Adrenal gland (tissue), 12 donors: ENCODE results near the gene GALK1. TPM values are rescaled to one million over a fixed set of nuclear protein-coding genes. Genes with fewer than 3 reads are reported as not detected.

Experiments
- DNase-seq, 7 donors: peaks; one replicate each; pipeline ENCODE4 v3.0.0-alpha.2; 2019 to 2020
- H3K27ac ChIP-seq, 5 donors: fragments of 200-600 bp; sonication (generic) in 4 of 5; 1 replicate in 3 of 5; 2 replicates in 2 of 5; pipeline versions ENCODE4 v1.5.1 to v1.8.0; 2016 to 2020; ENCODE audit warnings: mild to moderate bottlenecking in 1 of 5
- H3K27me3 ChIP-seq: fragments of 200-600 bp; 2 replicates; pipeline ENCODE4 v1.8.0; 2021
- H3K36me3 ChIP-seq, 2 donors: fragments of 200-600 bp; replicated peaks in 1 of 2; 1 replicate in 1 of 2; 2 replicates in 1 of 2; pipeline versions ENCODE4 v1.5.1 to v1.8.0; 2018 to 2022
- H3K4me1 ChIP-seq, 2 donors: fragments of 200-600 bp; replicated peaks in 1 of 2; 1 replicate in 1 of 2; 2 replicates in 1 of 2; pipeline versions ENCODE4 v1.5.1 to v1.8.0; 2018 to 2021
- H3K4me3 ChIP-seq, 4 donors: fragments of 200-600 bp; sonication (generic) in 3 of 4; one replicate each; pipeline ENCODE4 v1.5.1; 2016 to 2018
- H3K9me3 ChIP-seq, 3 donors: fragments of 200-600 bp; sonication (generic) in 1 of 3; replicated peaks in 1 of 3; 1 replicate in 2 of 3; 2 replicates in 1 of 3; pipeline versions ENCODE4 v1.5.1 to v1.8.0; 2016 to 2021
- POLR2A ChIP-seq, 2 donors: fragments of 450-650 bp; IDR thresholded peaks; one replicate each; pipeline ENCODE4 v1.6.1; 2017; ENCODE audit warnings: antibody characterized with exemption in 2 of 2, mild to moderate bottlenecking in 2 of 2, moderate library complexity in 1 of 2
- WGBS, 4 donors: extraction: QIAGEN DNeasy Blood & Tissue Kit in 2 of 4; methylation state at CpG; one replicate each; pipeline versions ENCODE4 v1.1.5 to v1.1.7; 2013 to 2017; 5-methylcytosine and 5-hydroxymethylcytosine counted together
- intact Hi-C, 2 donors: fragments of 100-400 bp; cut with DNase I; formaldehyde crosslinking; loops; one replicate each; pipeline versions ENCODE4 v1.14.1 to v1.15.0; 2022 to 2023
- polyA plus RNA-seq, 3 donors: library from polyadenylated mRNA; stranded (reverse); fragments of 200-250 nt in 2 of 3; fragments of 350-450 nt in 1 of 3; fragmentation: Illumina TruSeq in 1 of 3; extraction: RNeasy Lipid Tissue Mini Kit (QIAGEN cat#74804) in 1 of 3; gene quantifications; one replicate each; pipeline ENCODE4 v1.2.3, GENCODE V29; 2013 to 2014
- total RNA-seq, 9 donors: library from RNA; depleted of rRNA in 4 of 9; stranded (reverse); fragments of >200 nt in 4 of 9; fragments of 120-200 nt in 1 of 9; fragmentation: NEBNext Ultra II Directional in 1 of 9; extraction: Animal tissue kit (Norgen Biotek cat#: 25700) in 1 of 9; gene quantifications; one replicate each; pipeline versions ENCODE4 v1.1.0 to v1.2.4, GENCODE V29; 2013 to 2023
- TF ChIP-seq, protein P1 (sequence below), 6 experiments: fragments of 450-650 bp in 4 of 6; fragments of 200-600 bp in 2 of 6; sonication (generic) in 1 of 6; IDR thresholded peaks; 1 replicate in 5 of 6; 2 replicates in 1 of 6; pipeline versions ENCODE4 v1.5.1 to v1.8.0; 2016 to 2021; ENCODE audit warnings: antibody characterized with exemption in 6 of 6, mild to moderate bottlenecking in 2 of 6, moderate library complexity in 1 of 6
- donor health status: healthy with polysubstance abuse.
- donor health status: Bipolar disorder and iron deficiency.
- donor health status: DM: yes; HTN: yes; CAD: no.
- donor health status: DM: no; HTN: no; CAD: no.
- donor health status: DM: no; HTN: no; CAD: no.
- donor health status: DM: yes; HTN: yes; CAD: no.

Gene GALK1
- total and polyA plus RNA-seq, 12 donors: 1.4 to 47.3 (median 25.3) TPM

DNA sequence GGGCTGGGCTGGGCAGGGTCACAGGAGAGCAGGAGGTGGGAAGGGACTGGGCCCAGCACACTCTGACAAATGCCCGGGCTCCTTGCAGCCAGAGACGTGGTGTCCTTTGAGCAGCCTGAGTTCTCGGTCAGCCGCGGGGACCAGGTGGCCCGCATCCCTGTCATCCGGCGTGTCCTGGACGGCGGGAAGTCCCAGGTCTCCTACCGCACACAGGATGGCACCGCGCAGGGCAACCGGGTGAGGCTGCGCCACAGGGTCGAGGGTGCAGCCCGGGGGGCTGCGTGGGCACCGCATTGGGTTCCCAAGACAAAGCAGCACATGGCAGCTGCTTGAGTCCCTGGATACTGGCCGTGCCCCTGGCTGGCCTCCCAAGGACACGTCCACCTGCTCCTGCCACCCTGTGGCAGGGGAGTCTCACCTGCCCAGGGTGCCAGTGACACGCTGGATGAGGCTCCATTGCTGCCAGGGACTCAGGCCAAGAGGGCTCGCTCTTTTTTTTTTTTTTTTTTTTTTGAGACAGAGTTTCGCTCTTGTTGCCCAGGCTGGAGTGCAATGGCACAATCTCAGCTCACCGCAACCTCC is 21.3 kb downstream of the GALK1 start:
- no peak overlapping the region for H3K4me3 ChIP-seq
- no peak for TF ChIP-seq POLR2A (IDR thresholded peaks at IDR 0.05)
- TF ChIP-seq, protein P1, sequence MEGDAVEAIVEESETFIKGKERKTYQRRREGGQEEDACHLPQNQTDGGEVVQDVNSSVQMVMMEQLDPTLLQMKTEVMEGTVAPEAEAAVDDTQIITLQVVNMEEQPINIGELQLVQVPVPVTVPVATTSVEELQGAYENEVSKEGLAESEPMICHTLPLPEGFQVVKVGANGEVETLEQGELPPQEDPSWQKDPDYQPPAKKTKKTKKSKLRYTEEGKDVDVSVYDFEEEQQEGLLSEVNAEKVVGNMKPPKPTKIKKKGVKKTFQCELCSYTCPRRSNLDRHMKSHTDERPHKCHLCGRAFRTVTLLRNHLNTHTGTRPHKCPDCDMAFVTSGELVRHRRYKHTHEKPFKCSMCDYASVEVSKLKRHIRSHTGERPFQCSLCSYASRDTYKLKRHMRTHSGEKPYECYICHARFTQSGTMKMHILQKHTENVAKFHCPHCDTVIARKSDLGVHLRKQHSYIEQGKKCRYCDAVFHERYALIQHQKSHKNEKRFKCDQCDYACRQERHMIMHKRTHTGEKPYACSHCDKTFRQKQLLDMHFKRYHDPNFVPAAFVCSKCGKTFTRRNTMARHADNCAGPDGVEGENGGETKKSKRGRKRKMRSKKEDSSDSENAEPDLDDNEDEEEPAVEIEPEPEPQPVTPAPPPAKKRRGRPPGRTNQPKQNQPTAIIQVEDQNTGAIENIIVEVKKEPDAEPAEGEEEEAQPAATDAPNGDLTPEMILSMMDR (IDR thresholded peaks at IDR 0.05): no peak
- no peaks in the 10 kb centered on the region for H3K9me3 ChIP-seq
- H3K27ac ChIP-seq: no peak overlapping the region
- no peak for DNase-seq
- no peaks in the 10 kb centered on the region for H3K27me3 ChIP-seq
- WGBS, 4 donors: 86 to 88% (median 87%) methylated on average over 8 to 25 of the region's 25 CpGs
- intact Hi-C loops: no loop called here
- peaks cover 0 to 5% of the 10 kb centered on the region in 2 donors for H3K4me1 ChIP-seq
- no peaks in the 10 kb centered on the region for H3K36me3 ChIP-seq

DNA sequence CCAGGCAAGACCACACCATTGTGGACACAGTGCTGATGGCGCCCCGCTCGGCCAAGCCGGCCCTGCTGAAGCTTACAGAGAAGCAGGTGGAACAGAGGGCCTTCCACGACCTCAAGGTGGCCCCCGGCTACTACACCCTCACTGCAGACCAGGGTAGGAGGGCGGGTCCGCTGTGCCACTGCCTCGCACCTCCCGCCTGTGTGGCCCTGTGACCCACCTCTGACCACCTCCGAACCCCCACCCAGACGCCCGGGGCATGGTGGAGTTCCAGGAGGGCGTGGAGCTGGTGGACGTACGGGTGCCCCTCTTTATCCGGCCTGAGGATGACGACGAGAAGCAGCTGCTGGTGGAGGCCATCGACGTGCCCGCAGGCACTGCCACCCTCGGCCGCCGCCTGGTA is 22.7 kb downstream of the GALK1 start:
- intact Hi-C loops: no loop called here
- TF ChIP-seq, protein P1 (IDR thresholded peaks at IDR 0.05): no peak
- no peak for TF ChIP-seq POLR2A (IDR thresholded peaks at IDR 0.05)
- Histone ChIP-seq H3K4me1 (peaks cover 0 to under 1% of the 10 kb centered on the region in 2 donors), H3K4me3 (no peak overlapping the region), H3K27ac (no peak overlapping the region), H3K36me3 (no peaks in the 10 kb centered on the region), H3K27me3 (no peaks in the 10 kb centered on the region), H3K9me3 (no peaks in the 10 kb centered on the region)
- no peak for DNase-seq
- 84 to 88% (median 85%) methylated on average over 13 to 25 of the region's 25 CpGs for WGBS, 4 donors

DNA sequence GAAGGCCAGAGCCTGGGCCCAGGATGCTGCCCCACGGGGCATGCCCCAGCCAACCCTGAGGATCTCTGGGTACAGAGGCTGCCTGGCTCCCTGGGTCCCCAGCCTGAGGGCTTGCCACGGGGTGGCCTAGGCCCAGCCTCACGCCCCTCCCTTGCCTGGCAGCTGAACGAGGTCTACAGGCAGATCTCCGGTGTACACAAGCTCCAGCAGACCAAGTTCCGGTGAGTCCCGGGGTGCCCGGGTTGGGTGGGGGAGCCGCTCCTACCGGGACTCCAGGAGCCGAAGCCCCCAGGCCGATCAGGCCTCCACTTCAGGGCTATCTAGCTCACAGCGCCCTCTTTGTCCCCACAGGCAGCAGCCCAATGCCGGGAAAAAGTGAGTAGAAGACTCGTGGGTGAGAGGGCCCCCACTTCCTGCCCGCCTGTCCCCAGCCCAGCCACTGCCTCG is 24.3 kb downstream of the GALK1 start:
- Histone ChIP-seq H3K4me3 (no peak overlapping the region), H3K27me3 (no peaks in the 10 kb centered on the region), H3K27ac (no peak overlapping the region), H3K9me3 (no peaks in the 10 kb centered on the region), H3K4me1 (no peaks in the 10 kb centered on the region), H3K36me3 (no peaks in the 10 kb centered on the region)
- intact Hi-C loops: no loop called here
- WGBS, 4 donors: 66 to 80% (median 77%) methylated on average over 5 to 17 of the region's 17 CpGs
- DNase-seq: no peak
- TF ChIP-seq POLR2A (IDR thresholded peaks at IDR 0.05): no peak
- TF ChIP-seq, protein P1 (IDR thresholded peaks at IDR 0.05): no peak

DNA sequence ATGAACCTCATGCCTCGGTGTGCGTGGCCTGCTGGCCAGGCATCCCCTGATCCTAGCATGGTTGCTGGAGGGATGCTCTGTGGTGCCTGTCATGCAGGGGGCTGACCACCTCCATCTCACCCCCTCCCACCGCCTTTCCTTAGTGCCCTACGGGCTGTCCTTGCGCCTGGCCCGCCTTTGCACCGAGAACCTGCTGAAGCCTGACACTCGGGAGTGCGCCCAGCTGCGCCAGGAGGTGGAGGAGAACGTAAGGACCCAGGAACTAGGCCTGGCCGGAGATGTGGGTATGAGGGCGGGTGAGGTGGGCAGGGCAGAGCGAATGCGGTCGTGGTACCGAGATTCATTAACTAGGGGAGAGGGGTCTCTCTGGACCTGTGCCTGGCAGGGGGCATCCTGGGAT is 24.8 kb downstream of the GALK1 start:
- intact Hi-C loops: no loop called here
- H3K36me3 ChIP-seq: no peaks in the 10 kb centered on the region
- H3K4me3 ChIP-seq: no peak overlapping the region
- H3K4me1 ChIP-seq: no peaks in the 10 kb centered on the region
- TF ChIP-seq, protein P1 (IDR thresholded peaks at IDR 0.05): no peak
- no peak for TF ChIP-seq POLR2A (IDR thresholded peaks at IDR 0.05)
- no peaks in the 10 kb centered on the region for H3K9me3 ChIP-seq
- H3K27me3 ChIP-seq: no peaks in the 10 kb centered on the region
- DNase-seq: no peak
- no peak overlapping the region for H3K27ac ChIP-seq
- WGBS, 4 donors: 76 to 94% (median 89%) methylated on average over 8 to 17 of the region's 17 CpGs
